ENCODE measurements around the gene LAMC1.

GRCh38 chr1:183023601-183024316, 539 bp downstream of the LAMC1 start:
- TF ChIP-seq CTCF (conservative IDR thresholded peaks at IDR 0.05), result peak; percentile 78
- peak; percentile 90 for TF ChIP-seq ZFX (IDR thresholded peaks at IDR 0.05)
